GM12892 (cell line): Measurements from ENCODE around the gene RRP7A.
"Not testable (repeated sequence)": the region's sequence is repeated elsewhere in the genome, so short reads cannot be mapped to it uniquely, and the experiment has no call there.

Experiments
- POLR2A ChIP-seq: IDR thresholded peaks from 2 replicates; pipeline ENCODE4 v1.6.1; 2011; ENCODE audit warnings: low read depth, low read length, control low read depth
- POLR2AphosphoS5 ChIP-seq: IDR thresholded peaks from 2 replicates; pipeline ENCODE4 v1.6.1; 2011; ENCODE audit warnings: low read depth, low read length, control low read depth
- TAF1 ChIP-seq: IDR thresholded peaks from 2 replicates; pipeline ENCODE4 v1.6.1; 2011; ENCODE audit warnings: low read depth, mild to moderate bottlenecking, control low read depth, low read length, borderline replicate concordance

- TF ChIP-seq POLR2A, POLR2AphosphoS5, TAF1: not testable (repeated sequence)
Measured at GRCh38 chr22:42515304-42515703, 4.3 kb downstream of the RRP7A start.
